Mononuclear cell (primary cell): ENCODE measurements around the gene GIPC1. TPM values are rescaled to one million over a fixed set of nuclear protein-coding genes. Genes with fewer than 3 reads are reported as not detected.
"Not testable (repeated sequence)": the region's sequence is repeated elsewhere in the genome, so short reads cannot be mapped to it uniquely, and the experiment has no call there.

Experiments used
- H3K27me3 ChIP-seq: 2 replicates; pipeline ENCODE4 v1.6.0; 2011; ENCODE audit warnings: low read length, control low read depth; ENCODE audit not compliant: insufficient read depth
- H3K4me1 ChIP-seq: 2 replicates; pipeline ENCODE4 v1.5.1; 2011; ENCODE audit warnings: mild to moderate bottlenecking, low read length, control low read depth; ENCODE audit not compliant: insufficient read depth
- H3K4me3 ChIP-seq: 2 replicates; pipeline ENCODE4 v1.5.1; 2011; ENCODE audit warnings: mild to moderate bottlenecking, low read length, moderate library complexity
- H3K9me3 ChIP-seq: 2 replicates; pipeline ENCODE4 v1.5.1; 2011; ENCODE audit warnings: low read depth, mild to moderate bottlenecking, control low read depth, low read length
- total RNA-seq: library from RNA; depleted of rRNA; stranded (reverse); fragments of >200 nt; gene quantifications from one replicate; pipeline ENCODE4 v1.2.3, GENCODE V29; 2012

The GIPC1 gene
- total RNA-seq, 1 donor = 11.0 TPM

DNA sequence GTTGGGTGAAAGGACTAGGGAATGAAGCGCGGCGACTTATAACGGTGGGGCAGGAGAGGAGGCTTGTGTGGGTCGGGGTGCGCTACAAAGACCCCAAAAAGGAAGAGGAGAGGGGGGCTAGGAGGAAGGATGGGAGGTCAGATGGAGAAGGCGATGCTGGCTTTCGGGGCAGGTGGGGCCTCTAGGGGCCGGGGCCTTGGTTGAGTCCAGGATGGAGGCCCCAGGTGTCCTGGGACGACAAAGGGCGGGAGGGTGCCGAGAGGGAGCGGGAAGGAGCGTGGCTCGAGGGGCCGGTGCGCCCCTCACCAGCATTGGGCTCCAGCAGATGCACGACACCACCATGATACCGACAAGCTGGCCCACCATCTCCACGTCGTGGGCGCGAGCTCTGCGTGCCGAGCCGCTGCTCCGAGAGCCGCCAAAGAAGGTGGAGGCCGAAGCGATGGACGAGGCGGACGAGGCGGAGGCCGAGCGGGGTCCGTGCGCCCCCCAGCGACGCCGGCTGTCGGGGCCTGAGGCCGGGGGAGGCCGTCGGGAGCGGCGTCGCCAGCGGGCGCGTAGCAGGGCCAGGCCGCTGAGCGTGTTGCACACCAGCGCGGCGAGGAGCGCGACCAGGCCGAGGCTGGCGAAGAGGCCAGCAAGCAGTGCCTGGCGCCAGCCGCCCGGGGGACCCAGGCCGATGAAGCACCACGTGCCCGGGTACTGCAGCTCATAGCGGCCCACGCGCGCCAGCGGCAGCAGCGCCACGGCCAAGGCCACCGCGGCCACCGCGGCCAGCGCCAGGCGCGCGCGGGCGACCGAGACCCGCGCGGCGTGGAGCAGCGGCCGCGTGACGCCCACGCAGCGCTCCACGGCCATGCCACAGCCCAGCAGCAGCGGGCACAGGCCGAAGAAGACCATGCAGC lies 22.6 kb downstream of the GIPC1 start:
- peaks cover 24% of the 10 kb centered on the region for H3K27me3 ChIP-seq
- peaks cover 46% of the 10 kb centered on the region for H3K4me1 ChIP-seq
- H3K9me3 ChIP-seq = no peaks in the 10 kb centered on the region
- H3K4me3 ChIP-seq = no peak overlapping the region

DNA sequence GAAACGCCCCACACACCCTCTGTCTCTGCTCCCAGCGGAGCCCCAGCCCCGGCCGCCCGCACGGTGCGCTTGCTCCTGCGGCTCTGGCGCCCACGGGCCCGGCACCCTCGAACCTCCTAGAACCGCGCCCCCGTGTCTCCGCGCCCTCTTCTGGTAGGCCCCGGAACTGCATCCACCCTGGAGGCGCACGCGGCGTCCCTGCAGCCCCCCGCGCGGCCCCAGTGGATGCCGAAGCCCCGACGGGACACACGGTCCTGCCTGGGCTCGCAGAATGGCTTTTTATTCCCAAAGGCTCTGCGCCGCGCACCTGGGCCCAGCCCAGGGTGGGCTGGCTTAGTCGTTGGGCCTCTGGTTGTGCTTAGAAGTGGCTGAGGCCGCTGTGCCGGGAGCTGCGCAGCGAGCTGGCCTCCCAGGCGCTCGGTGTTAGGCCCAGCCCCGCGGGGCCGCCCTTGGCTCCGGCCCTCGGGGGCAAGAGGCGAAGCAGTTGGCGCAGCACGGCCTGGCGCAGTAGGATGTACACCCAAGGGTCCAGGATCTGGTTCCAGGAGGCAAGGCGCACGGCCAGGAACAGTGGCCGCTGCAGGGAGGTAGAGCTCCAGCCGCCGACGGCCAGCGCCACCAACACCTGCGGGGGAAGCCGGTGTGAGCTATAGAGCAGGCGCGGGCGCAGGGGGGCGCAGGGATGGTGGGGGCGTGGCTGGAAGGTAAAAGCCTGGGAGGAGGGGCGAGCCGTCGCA lies 23.6 kb downstream of the GIPC1 start:
- Histone ChIP-seq H3K4me3 (no peak overlapping the region), H3K9me3 (no peaks in the 10 kb centered on the region), H3K4me1 (peaks cover 46% of the 10 kb centered on the region), H3K27me3 (peaks cover 24% of the 10 kb centered on the region)

DNA sequence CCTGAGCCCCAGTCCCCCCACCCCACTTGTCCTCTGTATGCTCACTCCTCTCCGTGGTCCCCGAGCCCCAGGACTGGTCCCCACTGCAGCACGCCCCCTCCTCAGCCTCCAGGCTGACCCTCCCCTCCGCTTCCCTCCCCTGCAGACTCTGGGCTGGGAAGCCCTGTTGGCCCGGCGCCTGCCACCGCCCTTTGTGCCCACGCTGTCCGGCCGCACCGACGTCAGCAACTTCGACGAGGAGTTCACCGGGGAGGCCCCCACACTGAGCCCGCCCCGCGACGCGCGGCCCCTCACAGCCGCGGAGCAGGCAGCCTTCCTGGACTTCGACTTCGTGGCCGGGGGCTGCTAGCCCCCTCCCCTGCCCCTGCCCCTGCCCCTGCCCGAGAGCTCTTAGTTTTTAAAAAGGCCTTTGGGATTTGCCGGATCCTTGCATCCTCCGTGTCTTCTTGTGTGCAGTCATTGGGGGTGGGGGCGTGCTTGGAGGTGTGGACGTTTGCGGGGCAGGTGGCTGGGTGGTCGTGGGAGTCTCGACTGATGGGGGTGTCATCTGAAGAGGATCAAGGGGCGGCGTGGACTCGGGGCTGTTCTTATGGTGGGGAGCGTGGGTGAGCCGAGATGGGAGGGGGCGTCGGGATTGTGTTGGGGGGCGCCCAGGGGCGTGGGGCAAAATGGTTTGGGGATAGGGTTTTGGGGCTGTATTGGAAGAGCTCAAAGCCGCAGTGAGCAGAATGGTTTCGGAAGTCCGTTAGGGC lies 24.3 kb downstream of the GIPC1 start:
- H3K9me3 ChIP-seq = no peaks in the 10 kb centered on the region
- H3K4me3 ChIP-seq = no peak overlapping the region
- peaks cover 24% of the 10 kb centered on the region for H3K27me3 ChIP-seq
- peaks cover 43% of the 10 kb centered on the region for H3K4me1 ChIP-seq

DNA sequence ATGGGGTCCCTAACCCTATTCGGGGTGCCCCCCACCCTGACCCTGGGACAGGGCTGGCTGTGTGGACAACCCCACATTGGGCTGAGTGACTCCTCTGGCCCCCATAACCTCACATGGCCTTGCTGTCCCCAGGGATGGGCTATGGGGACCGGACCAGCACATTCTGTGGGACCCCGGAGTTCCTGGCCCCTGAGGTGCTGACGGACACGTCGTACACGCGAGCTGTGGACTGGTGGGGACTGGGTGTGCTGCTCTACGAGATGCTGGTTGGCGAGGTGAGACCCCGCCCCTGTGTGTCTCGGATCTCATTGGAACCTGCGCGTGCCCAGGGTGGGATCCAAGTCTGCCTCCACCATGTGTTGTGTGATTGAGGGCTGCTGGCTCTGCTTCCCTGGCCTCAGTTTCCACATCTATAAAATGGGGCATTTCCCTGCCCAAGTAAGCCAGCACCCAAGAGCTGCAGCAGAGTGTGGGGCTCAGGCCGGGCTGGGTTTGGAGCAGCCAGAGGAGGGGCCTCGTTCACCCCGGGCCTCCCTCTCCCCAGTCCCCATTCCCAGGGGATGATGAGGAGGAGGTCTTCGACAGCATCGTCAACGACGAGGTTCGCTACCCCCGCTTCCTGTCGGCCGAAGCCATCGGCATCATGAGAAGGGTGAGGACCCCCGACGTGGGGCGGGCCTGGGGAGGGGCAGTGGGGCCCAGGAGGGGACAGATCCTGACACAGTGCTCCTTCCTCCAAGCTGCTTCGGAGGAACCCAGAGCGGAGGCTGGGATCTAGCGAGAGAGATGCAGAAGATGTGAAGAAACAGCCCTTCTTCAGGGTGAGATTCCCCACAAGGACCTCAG lies 25.7 kb downstream of the GIPC1 start:
- Histone ChIP-seq H3K9me3 (no peaks in the 10 kb centered on the region), H3K27me3 (peaks cover 24% of the 10 kb centered on the region), H3K4me3 (no peak overlapping the region), H3K4me1 (peaks cover 29% of the 10 kb centered on the region)

DNA sequence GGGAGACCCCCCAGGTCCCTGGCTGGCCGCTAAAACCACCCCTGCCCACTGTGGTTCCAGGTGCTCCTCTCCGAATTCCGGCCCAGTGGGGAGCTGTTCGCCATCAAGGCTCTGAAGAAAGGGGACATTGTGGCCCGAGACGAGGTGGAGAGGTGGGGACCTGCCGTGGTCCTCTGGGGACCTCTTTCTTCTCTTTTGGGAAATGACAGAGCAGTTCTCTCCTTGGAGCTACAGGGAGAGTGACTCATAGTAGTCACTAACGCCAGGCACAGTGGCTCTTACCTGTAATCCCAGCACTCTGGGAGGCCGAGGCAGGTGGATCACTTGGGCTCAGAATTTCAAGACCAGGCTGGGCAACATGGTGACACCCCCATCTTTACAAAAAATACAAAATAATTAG lies 28.1 kb downstream of the GIPC1 start:
- Histone ChIP-seq H3K27me3 (peaks cover 5% of the 10 kb centered on the region), H3K4me1 (peaks cover 11% of the 10 kb centered on the region), H3K9me3 (no peaks in the 10 kb centered on the region), H3K4me3 (no peak overlapping the region)

DNA sequence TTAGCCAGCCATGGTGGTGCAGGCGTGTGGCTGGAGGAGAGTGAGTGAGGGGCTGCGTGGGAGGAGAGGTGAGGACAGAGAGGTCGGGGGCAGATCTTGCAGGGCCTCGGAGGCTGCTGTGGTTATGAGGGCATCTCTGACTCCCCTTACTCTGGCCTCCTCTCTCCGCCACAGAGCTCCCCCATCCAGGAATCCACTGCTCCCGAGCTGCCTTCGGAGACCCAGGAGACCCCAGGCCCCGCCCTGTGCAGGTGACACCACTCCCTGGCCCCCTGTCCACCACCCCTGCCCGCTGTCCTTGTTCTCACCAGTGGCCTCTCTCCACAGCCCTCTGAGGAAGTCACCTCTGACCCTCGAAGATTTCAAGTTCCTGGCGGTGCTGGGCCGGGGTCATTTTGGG lies 28.5 kb downstream of the GIPC1 start:
- H3K9me3 ChIP-seq = no peaks in the 10 kb centered on the region
- H3K4me1 ChIP-seq = peaks cover 6% of the 10 kb centered on the region
- no peak overlapping the region for H3K4me3 ChIP-seq
- peaks cover under 1% of the 10 kb centered on the region for H3K27me3 ChIP-seq

DNA sequence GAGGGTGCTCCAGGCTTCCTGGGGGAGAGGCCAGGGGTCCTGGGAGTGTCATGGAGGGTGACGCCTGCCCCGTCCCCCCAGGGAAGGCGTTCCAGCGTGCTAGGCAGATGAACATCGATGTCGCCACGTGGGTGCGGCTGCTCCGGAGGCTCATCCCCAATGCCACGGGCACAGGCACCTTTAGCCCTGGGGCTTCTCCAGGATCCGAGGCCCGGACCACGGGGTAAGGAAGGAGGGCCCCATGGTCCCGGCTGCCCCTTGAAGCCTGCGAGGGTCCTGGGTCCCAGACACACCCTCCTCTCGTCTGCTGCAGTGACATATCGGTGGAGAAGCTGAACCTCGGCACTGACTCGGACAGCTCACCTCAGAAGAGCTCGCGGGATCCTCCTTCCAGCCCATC lies 32.2 kb downstream of the GIPC1 start:
- H3K4me1 ChIP-seq = peaks cover 12% of the 10 kb centered on the region
- no peak overlapping the region for H3K4me3 ChIP-seq
- no peaks in the 10 kb centered on the region for H3K9me3 ChIP-seq
- no peaks in the 10 kb centered on the region for H3K27me3 ChIP-seq

DNA sequence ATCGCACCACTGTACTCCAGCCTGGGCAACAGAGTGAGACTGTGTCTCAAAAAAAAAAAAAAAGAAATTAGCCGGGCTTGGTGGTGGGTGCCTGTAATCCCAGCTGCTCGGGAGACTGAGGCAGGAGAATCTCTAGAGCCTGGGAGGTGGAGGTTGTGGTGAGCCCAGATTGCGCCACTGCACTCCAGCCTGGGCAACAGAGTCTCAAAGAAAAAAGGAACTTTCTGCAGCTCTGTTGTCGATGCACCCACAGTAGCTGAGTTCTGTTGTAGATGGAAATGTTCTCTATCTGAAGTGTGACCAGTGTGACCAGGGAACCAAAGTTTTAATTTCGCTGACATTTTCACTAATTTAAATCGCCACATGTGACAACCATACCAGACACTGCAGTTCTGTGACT lies 33.5 kb downstream of the GIPC1 start:
- H3K27me3 ChIP-seq, H3K4me3 ChIP-seq, H3K9me3 ChIP-seq: not testable (repeated sequence)
- peaks cover 16% of the 10 kb centered on the region for H3K4me1 ChIP-seq

DNA sequence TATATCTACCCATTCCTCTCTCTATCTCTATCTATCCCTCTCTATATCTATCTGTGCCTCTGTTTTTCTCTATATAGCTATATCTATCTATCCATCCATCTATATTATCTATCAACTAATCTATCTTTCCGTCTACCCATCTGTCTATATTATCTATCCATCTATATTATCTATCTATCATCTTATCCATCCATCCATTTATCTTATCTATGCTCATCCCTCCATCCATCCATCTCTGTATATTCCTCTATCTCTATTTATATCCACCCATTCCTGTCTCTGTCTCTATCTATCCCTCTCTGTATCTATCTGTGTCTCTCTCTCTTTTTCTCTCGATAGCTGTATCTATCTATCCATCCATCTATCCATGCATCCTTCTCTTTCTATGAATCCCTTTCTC lies 35.0 kb downstream of the GIPC1 start:
- Histone ChIP-seq H3K27me3 (no peaks in the 10 kb centered on the region), H3K9me3 (no peaks in the 10 kb centered on the region), H3K4me3 (no peak overlapping the region), H3K4me1 (peaks cover 16% of the 10 kb centered on the region)

DNA sequence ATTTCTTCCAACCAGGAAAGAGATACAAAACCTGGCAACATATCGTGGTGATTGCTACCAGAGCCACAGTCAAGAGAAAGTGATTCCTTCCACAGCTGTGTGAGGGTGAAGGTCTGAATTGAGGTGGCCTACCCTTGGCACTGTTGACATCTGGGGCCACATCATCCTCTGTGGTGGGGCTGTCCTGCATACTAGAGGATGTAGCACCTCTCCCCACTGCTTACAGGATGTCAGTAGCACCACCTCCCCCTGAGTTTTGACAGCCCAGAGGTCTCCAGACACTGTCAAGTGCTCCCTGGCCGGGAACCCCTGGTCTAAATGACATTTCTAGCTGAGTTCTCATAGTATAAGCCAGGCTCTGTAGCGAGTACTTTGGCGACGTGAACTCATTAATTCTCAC lies 36.2 kb downstream of the GIPC1 start:
- Histone ChIP-seq H3K9me3 (no peaks in the 10 kb centered on the region), H3K4me3 (no peak overlapping the region), H3K4me1 (peaks cover 16% of the 10 kb centered on the region), H3K27me3 (no peaks in the 10 kb centered on the region)

DNA sequence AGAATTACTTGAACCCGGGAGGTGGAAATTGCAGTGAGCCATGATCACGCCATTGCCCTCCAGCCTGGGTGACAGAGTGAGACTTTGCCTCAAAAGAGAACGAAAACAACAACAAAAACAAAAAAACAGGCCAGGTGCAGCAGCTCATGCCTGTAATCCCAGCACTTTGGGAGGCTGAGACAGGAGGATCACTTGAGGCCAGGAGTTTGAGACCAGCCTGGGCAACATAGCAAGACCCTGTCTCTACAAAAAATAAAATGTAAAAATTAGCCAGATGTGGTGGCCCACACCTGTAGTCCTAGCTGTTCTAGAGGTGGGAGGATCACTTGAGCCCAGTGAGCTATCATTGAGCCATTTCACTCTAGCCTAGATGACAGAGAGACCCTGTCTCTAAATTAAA lies 43.6 kb downstream of the GIPC1 start:
- H3K4me3 ChIP-seq, H3K9me3 ChIP-seq, H3K4me1 ChIP-seq: not testable (repeated sequence)

DNA sequence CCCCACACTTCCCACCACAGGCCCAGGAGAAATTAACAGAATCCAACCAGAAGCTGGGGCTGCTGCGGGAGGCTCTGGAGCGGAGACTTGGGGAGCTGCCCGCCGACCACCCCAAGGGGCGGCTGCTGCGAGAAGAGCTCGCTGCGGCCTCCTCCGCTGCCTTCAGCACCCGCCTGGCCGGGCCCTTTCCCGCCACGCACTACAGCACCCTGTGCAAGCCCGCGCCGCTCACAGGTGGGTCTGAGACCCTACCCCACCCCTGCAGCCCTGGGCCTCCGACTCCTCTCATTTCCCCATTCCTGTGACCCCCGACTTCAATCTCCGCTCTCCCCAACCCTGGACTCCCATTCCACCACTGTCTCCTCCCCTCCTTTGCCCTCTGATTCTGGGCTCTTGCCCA lies 45.1 kb downstream of the GIPC1 start:
- Histone ChIP-seq H3K4me1 (no peaks in the 10 kb centered on the region), H3K4me3 (no peak overlapping the region)

More for the DNA sequence above, 43.6 kb downstream of the GIPC1 start:
- H3K27me3 ChIP-seq = not testable (repeated sequence)

DNA sequence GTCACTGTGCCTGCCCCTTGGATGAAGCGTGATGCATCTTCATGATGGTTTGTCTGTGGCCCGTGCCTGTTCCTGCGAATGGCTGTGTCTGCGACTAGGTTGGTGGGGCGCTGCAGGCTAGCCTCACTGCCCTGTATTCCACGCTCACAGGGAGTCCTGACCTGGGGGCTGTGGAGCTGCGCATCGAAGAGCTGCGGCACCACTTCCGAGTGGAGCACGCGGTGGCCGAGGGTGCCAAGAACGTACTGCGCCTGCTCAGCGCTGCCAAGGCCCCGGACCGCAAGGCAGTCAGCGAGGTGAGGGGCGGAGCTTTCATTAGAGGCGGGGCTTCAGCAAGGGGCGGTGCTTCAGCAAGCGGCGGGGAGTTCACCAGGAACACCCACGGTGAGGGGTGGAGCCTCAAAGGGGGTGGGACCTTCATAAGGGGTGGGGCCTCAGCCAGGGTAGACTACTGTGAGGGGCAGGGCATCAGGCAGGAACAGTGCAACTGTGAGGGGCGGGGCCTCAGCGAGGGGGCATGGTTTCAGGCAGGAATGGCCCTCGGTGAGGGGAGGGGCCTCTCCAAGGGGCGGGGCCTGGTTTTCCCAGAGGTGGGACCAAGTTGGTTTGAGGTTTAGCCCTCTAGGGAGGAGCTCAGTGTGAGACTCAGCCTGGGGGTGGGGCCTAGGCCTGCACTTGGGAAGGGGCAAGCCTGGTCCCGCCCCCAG lies 45.6 kb downstream of the GIPC1 start:
- Histone ChIP-seq H3K27me3 (no peaks in the 10 kb centered on the region), H3K4me3 (no peak overlapping the region), H3K4me1 (no peaks in the 10 kb centered on the region), H3K9me3 (no peaks in the 10 kb centered on the region)

More for the DNA sequence above, 45.1 kb downstream of the GIPC1 start:
- Histone ChIP-seq H3K27me3 (no peaks in the 10 kb centered on the region), H3K9me3 (no peaks in the 10 kb centered on the region)

DNA sequence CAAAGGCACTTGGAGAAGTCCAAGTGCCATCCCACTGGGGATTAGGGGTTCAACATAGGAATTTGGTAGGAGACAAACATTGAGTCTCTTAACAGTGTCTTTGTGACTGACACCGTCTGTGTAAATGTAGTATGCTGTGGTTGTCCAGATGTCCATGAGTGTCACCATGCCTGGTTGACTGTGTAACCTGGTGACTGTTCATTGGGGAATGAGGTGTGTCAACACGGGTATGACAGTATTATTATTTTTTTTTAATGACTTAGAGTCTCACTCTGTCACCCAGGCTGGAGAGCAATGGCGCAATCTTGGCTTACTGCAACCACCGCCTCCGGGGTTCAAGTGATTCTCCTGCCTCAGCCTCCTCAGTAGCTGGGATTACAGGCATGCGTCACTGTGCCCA lies 46.6 kb downstream of the GIPC1 start:
- H3K4me3 ChIP-seq = no peak overlapping the region
- H3K4me1 ChIP-seq = no peaks in the 10 kb centered on the region
- no peaks in the 10 kb centered on the region for H3K27me3 ChIP-seq
- H3K9me3 ChIP-seq = no peaks in the 10 kb centered on the region
